NCI-H226 (cell line): ENCODE data around the gene DBNDD1.
"Not testable (repeated sequence)": the region's sequence is repeated elsewhere in the genome, so short reads cannot be mapped to it uniquely, and the experiment has no call there.

Experiments
- DNase-seq: peaks from one replicate; pipeline ENCODE4 v3.0.0-alpha.2; 2015

DBNDD1 gene

DNA sequence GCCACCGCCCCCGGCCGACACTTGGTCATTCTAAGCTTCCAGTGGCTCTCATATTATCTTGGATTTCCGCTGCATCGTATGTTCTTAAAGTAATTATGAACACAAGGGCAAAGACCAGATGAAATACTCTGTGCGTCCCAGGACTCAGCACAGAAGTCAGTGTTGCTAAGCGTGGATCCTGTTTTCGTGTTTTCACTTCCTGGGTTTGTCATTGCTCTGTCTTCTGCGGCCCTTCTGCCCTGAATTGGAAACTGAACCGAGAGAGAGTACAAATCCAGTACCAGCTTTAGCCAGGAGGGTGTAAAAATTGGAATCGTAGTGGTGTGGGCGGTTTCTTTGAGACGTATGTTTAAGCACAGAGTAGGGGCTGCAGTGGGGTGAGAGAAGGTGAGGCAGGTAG, 32.7 kb downstream of the DBNDD1 start:
- DNase-seq: no peak

DNA sequence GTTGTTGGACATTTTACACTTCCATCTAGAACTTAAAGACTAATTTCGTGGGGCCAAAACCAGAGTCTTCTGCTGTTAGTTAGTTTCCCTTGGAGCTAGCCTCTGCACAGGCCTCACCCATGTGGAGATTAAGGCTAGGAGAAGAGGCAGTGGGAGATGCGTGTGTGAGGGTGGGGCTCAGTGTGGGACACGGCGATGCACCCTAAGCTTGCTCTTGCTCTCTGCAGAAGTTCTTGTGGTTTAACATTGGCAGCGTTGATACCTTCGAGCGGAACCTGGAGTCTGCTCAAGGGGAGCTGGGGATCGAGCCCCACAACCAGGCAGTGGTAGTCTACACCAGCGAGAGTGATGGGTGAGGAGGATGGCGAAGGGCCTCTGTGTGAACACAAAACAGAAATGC, 34.0 kb downstream of the DBNDD1 start:
- DNase-seq: no peak

DNA sequence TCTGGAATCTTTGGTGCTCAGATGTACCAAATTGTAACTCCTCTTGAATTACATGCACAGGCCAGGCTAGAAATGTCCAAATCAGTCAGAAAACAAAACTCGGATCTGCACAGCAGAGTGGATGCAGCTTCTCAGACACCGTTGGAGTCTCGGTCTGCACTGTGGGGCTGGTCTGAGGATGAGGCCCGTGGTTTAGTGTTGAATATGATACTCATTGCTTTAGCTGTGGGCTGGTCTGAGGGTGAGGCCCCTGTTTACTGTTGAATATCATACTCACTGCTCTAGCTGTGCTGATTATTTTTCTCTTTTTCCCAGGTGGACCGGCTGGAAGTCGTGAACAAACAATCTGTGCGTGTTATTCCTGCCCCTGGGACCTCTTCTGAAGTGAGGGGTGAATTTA, 35.0 kb downstream of the DBNDD1 start:
- DNase-seq: no peak

DNA sequence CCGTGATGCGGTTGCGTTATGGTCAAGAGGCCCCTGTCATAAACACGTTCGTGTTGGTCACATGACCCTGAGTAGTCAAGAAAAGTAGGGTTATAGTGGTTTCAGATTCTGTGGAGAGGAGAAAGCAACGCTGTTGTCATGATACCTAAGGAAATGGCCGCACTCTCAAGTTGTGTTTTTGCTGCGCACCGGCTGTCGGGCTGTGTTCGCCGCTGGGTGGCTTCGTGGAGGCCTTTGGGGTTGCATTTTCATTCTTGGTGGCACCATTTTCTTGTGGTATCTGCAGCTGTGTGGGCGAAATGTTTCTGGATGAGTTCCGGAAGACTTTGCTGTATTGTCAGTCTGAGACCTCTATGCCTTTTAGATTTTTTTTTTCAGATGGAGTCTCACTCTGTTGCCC, 35.7 kb downstream of the DBNDD1 start:
- no peak for DNase-seq

- no peak for DNase-seq
Observed at GRCh38 chr16:89982318-89982717, 36.9 kb downstream of the DBNDD1 start.

- no peak for DNase-seq
Observed at GRCh38 chr16:89981414-89981813, 37.8 kb downstream of the DBNDD1 start.

- DNase-seq: no peak
Observed at GRCh38 chr16:89974870-89975269, 44.4 kb downstream of the DBNDD1 start.

DNA sequence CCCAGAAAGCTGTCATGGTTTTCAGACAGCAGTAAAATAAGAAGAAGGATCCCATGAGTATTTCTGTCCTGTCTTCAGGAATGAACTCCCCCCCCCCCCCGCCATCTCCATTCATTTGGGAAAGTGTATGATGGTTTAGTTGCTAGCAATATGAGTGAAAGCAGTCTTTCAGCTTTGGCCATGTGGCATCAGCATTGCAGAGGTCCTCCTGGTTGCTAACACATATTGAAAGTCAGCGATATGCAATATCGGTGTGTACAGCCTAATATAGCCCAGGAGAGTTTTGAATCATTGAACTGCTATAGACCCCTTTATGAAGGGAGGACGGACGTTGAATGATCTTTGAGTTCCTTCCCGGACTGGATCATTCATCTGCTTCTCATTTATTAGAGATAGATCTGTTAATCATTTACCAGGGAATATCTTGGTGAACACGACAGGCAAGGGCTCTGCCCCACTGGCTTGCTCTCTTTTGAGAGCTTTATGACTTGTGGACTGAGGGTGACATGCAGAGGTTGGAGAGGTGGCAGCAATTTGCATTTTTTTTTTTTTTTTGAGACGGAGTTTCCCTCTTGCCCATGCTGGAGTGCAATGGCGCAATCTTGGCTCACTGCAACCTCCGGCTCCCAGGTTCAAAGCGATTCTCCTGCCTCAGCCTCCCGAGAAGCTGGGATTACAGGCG, 45.5 kb downstream of the DBNDD1 start:
- DNase-seq: no peak

DNA sequence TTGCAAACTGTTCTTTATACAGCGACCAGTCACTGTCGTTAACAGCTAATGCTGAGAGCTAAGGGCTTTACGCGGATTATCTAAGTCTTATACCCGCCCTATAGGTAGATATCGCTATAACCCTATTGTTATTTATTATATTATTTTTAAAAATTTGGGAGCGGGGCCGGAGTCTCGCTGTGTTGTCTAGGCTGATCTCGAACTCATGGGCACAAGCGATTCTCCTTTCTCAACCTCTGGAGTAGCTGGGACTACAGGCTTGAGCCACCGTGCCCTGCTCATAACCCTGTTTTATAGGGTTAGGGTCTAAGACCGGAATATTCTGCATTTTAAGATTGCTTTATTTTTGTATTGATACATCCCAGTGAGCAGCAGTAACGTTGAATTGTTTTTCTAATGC, 46.0 kb downstream of the DBNDD1 start:
- no peak for DNase-seq

DNA sequence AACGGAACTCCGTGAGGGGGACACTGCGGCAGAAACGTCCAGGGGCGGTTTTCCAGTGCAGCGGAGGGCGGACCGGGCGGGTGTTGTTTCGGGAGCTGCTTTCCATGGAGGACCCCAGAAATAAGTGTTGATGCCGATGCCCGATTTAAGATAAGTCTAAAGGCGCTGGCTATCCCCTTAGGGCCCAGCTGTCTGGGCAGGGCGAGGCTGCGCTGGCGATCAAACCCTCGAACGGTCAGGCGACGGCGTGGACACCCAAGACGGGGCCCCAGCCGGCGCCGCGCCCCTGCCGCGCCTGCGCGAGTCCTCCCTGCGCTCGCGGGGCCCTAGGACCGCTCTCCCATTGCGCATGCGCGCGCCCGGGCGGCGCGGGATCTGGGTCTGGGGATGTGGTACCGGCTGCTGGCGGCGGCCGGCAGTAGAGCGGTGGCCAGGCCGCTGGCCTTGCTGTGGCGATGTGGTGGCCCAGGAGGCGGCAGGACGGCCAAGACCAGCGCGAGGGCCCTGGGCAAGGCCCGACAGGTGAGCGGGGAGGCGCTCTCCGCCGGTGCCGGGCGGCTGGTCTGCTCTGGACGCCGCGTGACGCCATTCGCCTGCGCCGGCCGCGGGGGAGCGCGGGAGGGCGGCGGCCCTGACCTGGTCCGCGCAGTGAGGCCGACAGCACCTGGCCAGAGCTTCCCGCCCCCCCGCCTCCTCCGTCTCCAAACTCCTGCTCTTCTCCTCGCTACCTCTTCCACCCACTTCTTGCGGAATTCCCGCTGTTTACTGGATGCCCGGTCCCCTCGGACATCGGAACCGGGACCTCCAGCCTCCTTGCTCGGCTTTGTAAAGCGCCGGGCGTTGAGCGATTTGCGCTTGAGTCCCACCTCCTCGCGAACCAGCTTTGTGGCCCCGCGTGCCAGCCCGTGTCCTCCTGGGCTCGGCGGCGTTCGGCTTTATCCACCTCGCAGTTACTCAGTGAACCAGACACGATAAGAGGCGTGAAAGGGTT, 46.7 kb downstream of the DBNDD1 start:
- DNase-seq: peak; percentile 82

- DNase-seq: no peak
Observed at GRCh38 chr16:89971495-89972243, 47.6 kb downstream of the DBNDD1 start.

DNA sequence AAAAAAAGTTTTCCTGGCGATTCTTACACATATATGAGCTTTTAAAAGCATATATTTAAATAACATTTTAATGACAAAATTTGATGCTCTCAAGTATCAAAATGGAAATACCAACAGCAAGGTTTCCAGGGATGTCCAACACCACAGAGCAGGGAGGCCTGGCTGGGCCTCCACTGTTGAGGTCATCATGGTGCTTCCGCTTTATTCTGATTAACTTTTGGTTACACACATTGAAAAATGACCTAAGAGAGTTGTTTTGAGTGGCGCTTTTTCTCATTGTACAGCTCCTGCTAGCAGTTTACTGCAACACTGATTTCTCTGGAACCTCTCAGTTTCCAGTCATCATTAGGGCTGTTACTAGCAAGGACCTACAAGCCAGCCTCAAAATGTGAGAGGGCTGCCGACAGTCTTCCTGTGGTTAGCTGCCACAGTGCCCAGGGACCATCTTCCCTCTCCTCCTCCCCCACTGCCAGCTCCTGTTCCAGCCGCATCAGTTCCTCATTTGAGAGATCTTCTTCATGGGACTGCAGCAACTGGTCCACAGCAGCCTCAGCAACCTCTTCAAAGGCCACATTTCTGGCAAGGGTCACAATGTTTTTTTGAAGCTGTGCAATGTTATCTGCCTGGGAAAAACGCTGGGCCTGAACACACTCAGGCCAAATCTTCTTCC, 49.4 kb downstream of the DBNDD1 start:
- no peak for DNase-seq

DNA sequence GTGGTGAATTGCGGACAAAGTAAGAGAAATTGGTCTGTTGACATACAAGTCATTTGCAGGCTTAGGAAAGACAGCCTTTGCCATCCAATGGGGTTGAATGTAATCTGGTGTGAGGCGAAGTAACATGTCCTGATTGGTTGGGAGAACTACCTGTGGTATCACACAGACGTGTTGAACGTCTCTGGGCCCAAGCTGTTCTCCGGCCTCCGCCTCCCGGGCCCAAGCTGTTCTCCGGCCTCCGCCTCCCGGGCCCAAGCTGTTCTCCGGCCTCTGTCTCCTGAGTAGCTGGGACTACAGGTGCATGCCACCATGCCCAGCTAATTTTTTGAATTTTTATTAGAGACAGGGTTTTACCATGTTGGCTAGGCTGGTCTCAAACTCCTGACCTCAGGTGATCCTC, 51.2 kb downstream of the DBNDD1 start:
- DNase-seq: not testable (repeated sequence)

GRCh38 chr16:89967436-89967835, 51.8 kb downstream of the DBNDD1 start:
- DNase-seq: not testable (repeated sequence)

- DNase-seq: no peak
Observed at GRCh38 chr16:89966756-89967155, 52.5 kb downstream of the DBNDD1 start.

GRCh38 chr16:89965447-89966225, 53.6 kb downstream of the DBNDD1 start:
- DNase-seq: no peak

DNA sequence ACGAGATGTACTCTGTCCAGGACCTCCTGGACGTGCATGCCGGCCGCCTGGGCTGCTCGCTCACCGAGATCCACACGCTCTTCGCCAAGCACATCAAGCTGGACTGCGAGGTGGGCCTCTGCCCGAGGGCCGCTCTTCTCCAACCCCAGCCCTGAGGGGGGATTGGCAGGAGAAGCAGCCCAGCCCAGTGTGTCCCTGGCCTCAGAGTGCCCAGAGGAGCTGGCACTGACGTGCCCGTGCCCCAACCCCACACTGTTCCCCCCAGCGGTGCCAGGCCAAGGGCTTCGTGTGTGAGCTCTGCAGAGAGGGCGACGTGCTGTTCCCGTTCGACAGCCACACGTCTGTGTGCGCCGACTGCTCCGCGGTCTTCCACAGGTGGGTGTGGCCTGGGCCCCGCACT, 55.1 kb downstream of the DBNDD1 start:
- DNase-seq: no peak

DNA sequence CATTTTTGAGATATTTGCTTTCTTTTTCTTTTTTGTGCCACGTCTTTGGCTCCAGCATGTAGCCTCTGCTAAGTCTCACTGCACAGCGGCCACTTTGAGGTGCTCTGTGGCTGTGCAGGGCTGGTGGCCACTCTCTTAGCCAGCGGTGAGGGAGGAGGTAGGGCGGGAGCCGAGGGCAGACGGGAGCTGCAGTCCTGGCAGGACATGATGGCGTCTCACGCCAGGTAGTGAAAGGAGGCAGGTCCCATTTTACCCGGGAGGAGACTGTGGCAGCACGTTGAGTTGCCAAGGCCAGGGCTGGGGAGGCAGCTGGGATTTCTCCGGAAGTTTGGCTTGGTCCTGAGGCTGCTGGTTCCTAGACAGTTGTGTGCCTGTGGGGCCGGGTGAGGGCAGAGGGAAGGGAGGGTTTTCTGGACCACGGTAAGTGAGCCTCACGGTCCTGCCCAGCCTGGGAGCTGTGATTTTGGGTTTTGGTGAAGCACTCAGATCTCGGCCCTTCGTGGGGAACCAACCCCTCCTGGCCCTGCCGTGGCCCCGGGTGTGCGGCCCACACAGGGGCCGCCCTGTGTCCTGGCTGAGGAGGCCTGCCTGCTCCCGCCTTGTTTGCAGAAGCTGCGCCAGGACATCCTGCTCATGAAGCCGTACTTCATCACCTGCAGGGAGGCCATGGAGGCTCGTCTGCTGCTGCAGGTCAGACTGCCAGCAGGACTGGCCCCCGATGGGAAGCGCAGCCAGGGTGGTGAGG, 56.3 kb downstream of the DBNDD1 start:
- DNase-seq: no peak

DNA sequence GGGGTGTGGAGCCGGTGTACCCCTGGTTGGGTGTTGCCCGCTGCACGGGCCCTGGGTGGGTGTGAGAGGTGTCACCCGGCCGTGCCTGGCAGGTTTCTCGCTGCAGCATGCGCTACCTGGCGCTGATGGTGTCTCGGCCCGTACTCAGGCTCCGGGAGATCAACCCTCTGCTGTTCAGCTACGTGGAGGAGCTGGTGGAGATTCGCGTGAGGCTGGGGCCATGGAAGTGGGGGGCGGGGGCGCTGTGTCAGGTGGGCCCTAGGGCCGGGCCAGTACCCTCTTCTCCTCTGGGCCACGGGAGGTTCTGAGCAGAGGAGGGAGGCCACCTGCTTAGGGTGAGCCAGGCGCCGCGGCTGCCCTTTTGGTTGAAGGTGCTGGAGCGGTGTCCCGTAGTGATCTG, 57.3 kb downstream of the DBNDD1 start:
- no peak for DNase-seq

DNA sequence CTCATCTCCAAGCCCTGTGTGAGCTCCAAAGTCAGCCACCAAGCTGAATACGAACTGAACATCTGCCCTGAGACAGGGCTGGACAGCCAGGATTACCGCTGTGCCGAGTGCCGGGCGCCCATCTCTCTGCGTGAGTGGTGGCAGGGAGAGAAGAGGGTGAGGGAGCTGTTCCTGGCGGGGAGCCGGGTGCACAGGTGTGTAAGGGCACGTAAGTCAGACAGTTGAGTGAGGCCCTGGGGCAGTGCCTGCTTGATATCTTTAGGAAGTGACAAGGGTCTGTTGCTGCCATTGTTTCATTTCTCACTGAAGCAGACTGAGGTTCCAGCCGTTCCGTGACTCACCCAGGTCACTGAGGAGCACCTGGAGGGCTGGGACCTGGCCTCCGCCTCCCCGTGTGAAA, 58.3 kb downstream of the DBNDD1 start:
- no peak for DNase-seq

DNA sequence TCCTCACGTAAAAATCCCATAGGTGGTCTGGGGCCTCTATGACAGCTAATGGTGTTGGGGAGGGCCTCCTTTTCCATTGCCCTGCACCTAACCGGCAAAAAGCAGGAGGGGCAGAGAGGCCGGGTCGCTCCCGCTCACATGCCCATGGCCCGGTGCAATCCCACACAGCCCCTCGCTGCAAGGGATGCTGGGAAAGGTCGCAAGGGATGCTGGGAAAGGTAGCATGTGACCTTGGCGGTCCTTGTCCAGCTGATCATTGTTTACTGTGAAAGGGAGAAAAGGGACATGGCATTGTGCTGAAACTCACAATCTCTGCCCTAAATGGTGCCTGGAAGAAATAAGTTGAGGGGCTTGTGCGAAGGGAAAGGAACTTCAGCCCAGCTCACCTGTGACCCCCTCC, 60.7 kb downstream of the DBNDD1 start:
- no peak for DNase-seq
